GM18873 (cell line): ENCODE data around the gene LENEP.
A peak's percentile ranks its signal among the peaks of the same experiment; 100 is the strongest.
"Not testable (repeated sequence)": the region's sequence is repeated elsewhere in the genome, so short reads cannot be mapped to it uniquely, and the experiment has no call there.

Experiments
- ATAC-seq: cut with Tn5 transposase; IDR thresholded peaks from one replicate; pipeline ENCODE4 v1.9.1; 2021; ENCODE audit warnings: mild to moderate bottlenecking, moderate library complexity, moderate number of reproducible peaks; ENCODE audit not compliant: unreplicated experiment, low FRiP score

LENEP gene

DNA sequence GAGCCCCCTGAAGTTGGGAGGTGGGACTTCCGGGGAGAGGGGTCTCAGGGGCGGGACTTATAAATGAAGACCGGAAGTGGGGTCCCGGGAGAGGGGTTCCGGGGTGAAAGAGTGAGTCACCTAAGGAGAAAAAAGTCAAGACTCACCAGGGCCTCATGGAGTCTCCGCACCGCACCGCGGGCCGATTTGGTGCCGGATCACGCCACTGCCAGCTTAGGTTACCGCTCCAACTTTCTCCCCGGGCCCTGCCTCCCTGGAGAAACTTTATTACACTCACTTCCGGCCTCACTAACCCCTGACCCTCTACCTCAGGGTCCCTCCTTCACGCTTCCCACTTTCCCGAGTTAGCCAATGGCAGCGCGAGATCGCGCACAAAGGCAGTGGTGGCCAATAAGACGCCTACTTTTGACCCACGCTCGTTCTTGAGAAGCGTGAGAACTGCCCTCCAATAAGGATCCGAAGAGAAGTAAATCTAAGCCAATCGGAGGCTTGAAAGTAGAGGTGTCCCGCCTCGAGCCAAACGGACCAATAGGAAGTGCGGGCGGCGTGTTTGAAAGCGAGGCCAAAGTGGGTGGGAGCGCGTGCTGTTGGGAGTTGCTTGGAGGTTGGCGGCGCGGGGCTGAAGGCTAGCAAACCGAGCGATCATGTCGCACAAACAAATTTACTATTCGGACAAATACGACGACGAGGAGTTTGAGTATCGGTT lies 19.1 kb upstream of the LENEP start, which contains the start of gene CKS1B:
Gene CKS1B (plus strand): TSS at position 580 of the 706 bp plus-strand sequence. CDS start 65 bp downstream, at position 645.
- peak; percentile 79 for ATAC-seq

DNA sequence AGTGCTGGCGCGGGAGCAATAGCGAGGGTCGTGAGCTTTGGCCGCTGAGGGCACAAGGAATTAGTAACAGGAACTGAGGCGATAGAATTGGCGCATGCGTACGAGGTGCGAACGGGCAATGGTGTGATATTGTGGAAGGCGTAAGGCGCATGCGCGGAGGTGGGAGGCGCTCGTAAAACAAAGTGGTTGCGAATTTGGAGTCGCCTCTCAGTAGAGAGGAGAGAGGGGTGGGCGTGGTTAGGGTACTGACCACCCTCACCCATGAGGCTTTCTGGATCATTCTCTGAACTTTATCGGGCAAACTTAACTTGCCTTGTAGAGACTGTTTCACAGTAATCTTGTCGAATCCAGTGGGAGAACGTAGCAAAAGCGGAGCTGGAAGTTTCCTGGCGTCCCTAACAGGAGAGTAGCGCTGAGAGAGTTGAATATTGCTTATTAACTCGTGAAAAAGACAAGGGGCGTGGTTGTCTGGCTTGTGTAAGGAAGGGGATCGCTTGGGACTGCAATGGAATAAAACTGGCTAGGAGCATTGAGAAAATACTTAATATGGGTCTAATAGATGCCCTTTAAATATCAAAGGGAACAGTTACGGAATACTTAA lies 18.5 kb upstream of the LENEP start:
- peak; percentile 50 for ATAC-seq

DNA sequence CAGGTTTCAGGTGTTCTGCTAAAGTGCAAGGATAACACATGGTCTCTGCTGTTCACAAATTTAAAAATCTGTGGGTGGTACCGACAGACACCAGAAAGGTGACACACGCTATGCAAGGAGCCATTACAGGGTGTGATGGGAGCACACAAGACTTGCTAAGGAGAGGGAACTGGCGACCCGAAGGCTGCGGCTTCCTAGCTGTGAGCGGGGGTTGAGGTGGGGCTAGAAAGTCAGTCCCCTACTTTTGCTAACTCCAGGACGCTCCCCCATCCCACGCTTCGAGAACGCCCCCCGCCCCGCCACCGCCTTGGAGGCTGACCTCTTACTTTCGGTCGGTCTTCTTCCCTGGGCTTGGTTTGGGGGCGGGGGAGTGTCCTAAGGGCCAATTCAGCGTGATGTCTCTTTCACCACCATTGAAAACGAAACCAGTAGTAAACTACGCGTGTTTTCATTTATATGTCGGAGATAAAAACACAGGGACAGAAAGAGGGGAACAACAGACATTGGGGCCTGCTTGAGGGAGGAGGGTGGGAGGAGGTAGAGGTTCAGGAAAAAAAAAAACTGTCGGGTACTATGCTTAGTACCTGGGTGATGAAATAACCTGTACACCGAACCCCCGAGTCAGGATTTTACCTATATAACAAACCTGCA lies 17.9 kb upstream of the LENEP start:
- ATAC-seq = no peak

DNA sequence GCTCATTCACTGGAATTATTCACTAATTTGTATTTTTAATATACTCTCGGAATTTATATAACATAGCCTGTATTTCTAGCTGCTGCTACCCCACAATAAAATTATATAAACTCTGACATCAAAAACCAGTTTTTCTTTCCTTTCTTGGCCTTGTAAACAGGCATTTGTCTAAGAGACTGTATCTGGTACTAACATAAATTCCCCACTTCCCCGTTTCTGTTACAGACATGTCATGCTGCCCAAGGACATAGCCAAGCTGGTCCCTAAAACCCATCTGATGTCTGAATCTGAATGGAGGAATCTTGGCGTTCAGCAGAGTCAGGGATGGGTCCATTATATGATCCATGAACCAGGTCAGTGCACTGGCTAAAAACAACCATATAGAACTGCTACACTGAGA lies 15.6 kb upstream of the LENEP start:
- not testable (repeated sequence) for ATAC-seq

DNA sequence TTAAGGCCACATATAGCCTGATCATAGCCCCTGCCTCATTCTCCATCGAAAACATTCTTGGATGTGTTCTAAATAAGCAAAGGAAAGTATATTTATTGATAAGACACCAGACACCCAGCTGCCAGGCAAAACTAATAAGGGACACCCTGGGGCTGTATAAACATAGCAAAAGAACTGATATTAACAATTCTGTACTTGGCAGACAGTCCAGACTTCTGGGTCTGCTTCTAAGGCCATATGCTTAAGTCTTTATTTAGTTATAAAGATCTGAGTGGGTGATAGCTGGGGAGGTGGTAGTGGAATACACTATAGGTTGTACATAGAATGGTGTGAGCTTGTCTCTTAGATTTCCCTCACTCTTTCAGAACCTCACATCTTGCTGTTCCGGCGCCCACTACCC lies 15.0 kb upstream of the LENEP start:
- no peak for ATAC-seq

DNA sequence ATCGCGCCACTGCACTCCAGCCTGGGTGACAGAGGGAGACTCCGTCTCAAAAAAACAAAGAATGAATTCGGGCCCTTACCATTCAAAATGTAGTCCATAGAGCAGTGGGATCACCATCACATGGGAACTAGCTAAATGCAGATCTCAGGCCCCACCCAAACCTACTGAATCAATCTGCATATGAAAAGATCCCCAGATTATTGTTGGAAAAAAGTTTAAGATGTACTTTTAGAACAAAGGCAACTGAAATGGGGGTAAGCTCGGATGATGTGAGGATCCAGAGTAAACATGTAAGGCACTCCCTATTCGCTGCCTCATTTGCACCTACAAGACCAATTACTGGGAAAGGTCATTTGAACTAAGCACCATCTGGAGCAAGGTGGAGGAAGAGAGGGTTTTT lies 11.0 kb upstream of the LENEP start:
- ATAC-seq = no peak

DNA sequence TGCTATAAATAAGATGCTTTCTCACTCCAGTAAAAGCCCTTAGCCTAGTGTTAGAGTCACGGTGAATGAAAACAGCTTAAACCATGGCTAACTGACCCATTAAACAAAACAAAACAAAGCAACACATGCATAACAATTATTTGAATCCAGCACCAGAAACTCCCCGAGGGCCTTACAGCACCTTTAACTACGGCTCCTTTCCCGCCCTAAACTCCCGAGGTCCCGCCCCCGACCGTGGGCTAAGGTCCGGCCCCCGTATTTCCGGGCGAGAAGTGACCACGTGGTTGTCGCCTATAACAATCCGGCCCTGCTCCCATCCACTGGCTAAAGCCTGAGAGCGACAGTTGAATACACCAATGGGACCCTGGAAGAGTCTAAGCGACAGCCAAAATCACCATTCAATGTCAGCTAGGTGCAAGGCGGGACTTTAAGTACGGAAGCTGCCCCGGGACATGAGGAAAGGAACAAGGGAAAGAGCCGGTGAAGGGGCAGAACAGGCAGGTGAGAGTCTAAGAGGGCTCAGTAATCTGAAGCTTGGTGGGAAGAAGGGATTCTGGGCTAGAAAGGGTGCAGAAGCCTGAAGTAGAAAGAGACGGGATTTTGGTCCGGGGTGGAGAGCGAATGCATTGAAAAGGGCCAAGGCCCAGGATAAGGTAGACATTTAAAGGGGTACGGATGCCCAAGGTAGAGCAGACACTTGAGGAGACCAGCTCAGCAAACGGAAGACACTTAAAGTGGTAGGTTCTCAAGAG lies 10.3 kb upstream of the LENEP start, which contains the start of gene FLAD1:
Gene FLAD1 (plus strand): TSS at position 448 of the 752 bp plus-strand sequence. CDS start 351 bp downstream, outside the sequence.
- ATAC-seq = peak; percentile 95

DNA sequence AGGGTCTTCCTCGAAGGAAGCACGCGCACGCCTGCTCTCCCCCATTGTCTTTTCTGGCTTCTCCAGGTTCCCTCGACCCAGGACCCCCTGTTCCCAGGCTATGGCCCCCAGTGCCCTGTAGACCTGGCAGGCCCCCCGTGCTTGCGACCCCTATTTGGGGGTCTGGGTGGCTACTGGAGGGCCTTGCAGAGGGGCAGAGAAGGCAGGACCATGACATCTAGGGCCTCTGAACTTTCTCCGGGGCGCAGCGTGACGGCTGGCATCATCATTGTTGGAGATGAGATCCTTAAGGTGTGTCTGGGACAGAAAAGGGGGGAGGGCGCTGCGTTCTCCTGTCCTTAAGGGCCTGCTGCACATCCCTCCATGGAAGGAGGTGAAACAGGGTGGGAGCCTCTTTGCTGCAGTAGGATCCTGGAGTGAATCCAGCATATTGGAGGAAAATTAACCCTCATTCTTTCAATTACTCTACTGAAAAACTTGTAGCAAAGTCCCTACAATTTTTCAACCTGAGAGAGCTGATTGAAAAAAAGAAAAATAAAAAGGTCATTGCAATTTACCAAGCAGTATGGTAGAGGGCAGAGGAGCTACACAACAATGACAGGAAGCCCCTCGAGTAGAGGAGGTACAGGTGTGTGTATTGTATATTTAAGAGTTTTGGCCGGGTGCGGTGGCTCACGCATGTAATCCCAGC lies 9.5 kb upstream of the LENEP start:
- no peak for ATAC-seq

DNA sequence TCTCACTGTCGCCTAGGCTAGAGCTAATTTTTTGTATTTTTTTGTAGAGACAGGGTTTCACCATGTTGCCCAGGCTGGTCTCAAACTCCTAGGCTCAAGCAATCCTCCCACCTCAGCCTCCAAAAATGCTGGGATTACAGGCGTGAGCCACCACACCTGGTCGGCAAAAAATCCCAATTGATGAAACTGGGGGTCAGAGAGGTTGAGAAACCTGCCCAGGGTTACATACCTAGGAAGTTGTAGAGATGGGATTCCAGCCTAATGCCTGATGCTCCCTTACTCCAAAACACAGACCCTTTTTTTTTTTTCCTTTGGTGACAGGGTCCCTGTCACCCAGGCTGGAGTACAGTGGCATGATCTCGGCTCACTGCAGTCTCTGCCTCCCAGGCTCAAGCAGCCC lies 6.7 kb upstream of the LENEP start:
- not testable (repeated sequence) for ATAC-seq

DNA sequence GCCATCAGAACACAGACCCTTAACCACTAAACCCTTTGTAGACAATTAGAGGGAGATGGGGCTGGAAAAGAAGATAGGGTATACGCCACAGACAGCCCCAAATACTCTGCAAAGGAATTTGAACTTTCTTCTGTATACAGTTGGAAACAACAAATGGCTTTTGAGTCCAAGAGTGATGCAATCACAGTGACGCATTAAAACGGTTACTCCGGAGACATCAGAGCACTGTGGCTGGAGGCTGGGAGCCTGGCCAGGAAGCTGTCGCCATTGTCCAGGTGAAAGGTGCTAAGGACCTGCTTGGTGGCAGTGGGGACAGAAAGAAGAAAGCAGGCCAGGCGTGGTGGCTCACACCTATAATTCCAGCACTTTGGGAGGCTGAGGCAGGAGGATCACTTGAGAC lies 6.1 kb upstream of the LENEP start:
- ATAC-seq = no peak

DNA sequence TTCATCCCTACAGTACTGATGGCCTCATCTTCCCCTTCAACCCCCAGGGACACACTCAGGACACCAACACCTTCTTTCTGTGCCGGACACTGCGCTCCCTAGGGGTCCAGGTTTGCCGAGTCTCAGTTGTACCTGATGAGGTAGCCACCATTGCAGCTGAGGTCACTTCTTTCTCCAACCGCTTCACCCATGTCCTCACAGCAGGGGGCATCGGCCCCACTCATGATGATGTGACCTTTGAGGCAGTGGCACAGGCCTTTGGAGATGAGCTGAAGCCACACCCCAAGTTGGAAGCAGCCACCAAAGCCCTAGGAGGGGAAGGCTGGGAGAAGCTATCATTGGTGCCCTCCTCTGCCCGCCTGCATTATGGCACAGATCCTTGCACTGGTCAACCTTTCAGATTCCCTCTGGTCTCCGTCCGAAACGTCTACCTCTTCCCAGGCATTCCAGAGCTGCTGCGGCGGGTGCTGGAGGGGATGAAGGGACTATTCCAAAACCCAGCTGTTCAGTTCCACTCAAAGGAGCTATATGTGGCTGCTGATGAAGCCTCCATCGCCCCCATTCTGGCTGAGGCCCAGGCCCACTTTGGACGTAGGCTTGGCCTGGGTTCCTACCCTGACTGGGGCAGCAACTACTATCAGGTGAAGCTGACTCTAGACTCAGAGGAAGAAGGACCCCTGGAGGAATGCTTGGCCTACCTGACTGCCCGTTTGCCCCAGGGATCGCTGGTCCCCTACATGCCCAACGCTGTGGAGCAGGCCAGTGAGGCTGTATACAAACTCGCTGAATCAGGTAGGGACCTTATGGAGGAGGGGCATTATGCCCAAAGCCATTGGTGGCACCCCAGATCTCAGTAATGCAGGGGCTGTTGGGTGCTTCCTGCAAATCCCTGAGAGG lies 5.1 kb upstream of the LENEP start:
- no peak for ATAC-seq

DNA sequence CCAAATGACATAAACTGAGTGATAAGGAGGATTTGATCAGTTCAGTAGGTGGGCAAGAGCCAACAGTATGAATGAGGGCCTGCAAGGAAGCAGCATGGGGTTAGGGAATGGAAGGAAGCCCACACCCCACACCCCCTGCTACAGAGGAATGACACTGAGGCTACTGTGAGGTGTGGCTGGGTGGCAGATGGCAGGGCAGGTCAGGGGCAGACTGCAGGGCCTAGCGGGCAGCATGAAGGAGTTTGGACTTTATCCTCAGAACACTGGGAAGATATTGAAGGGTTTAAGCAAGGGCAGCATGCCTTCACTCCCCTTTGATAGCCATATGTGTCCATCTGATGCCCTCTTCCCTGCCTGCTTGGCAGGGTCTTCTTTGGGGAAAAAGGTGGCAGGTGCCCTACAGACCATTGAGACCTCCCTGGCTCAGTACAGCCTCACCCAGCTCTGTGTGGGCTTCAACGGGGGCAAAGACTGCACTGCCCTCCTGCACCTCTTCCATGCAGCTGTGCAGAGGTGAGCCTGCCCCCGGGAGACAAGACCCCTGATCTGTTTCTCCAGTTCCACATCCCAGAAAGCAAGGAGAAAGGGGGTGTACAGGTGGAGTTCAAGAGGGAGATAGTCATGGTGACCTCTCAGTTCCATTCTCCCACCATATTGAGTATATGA lies 4.1 kb upstream of the LENEP start:
- ATAC-seq = no peak

DNA sequence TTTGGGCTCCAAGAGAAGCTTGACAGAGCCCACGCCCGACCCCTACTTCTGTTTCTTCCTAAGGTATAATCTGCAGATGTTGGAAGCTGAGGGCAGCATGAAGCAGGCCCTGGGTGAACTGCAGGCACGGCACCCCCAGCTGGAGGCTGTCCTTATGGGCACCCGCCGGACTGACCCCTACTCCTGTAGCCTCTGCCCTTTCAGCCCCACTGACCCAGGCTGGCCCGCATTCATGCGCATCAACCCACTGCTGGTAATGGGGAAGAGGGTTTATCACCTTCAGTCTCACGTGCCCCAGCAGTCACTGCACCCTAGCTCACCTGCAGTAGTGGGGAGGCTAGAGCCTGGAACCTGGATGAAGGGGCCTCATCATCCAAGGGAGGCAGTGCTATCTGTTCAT lies 3.1 kb upstream of the LENEP start:
- no peak for ATAC-seq

DNA sequence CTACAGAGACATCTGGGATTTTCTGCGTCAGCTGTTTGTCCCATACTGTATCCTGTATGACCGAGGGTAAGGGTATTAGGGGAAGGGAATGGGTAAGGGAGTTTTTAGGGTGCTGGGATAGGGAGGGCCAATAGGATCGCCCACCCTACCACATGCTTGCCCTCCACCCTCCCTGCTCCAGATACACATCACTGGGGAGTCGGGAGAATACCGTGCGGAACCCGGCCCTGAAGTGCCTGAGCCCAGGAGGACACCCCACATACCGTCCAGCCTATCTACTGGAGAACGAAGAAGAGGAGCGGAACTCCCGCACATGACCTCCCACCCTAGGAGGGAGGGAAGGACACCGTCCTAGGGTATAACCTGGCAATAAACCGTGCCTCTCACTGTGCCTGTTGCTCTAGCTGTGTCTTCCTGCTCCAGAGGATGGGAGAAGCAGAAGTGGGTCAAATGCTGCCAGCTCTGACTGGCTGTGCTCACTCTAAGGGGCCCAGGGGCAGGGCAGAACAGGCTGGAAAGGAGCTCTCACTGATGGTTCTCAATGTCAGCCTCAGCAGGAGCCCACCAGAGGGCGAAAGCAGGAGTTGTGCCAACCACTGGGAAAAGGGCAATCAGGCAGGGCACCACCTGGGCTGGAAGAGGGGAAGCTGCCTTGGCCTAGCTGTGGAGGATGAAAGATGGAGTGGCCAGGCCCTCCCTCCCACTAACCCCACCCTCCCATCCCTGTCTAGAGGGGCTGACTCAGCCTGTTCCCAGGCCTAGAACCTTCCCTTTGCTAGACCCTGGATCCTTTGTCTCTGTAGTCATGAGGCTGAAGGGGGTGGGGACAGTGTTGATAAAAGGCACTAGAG lies 440 bp upstream of the LENEP start:
- no peak for ATAC-seq

DNA sequence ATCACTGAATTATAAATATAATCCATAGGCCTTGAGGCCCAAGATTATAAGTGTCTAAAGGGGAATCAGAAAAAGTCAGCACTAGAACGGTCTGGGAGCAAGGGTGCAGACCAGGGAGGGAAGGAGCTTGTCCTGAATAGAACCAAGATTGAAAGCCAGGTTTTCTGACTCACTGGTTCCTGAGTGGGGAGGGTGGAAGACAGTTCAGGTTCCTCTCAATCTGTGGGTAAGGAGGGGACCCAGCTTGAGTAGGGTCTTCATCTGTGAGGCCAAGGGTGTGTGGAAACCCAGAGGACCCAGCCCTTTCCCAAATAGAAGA lies 842 bp downstream of the LENEP start:
- no peak for ATAC-seq

DNA sequence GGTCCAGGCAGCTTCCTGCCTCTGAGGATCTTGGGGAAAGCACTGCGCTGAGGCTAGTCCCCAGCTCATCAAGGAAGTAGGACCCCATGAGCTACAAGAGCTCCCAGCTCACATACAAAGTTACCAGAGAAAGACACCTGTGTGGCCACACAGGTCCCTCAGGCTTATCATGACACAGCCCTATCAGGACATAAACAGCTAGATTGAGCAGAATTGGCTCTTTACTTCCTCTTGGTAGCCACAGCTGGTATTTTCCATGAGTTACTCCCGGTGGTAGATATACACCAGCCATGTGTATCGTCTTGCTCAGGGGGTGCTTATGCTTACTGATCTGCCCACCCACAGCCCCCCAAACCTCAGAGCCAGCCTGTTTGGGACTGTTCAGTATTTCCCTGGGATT lies 1.2 kb downstream of the LENEP start:
- ATAC-seq = no peak

DNA sequence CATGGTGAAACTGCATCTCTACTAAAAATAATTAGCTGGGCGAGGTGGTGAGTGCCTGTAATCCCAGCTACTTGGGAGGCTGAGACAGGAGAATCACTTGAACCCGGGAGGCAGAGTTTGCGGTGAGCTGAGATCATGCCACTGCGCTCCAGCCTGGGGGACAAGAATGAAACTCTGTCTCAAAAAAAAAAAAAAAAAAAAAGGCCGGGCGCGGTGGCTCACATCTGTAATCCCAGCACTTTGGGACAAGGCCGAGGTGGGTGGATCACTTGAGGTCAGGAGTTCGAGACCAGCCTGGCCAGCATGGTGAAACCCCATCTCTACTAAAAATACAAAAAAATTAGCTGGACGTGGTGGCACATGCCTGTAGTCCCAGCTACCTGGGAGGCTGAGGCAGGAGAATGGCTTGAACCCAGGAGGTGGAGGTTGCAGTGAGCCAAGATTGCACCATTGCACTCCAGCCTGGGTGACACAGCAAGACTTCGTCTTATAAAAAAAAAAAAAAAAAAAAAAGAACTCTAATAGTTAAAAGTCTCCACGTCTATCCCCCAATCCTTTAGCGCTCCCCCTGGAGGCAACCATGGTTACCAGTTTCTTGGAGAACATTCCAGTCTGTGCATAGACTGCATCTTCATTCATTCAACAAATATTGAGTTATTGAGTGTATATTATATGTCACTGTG lies 2.1 kb downstream of the LENEP start:
- not testable (repeated sequence) for ATAC-seq
